Memory B cell (primary cell): ENCODE results near the gene AVPR1B.
"Not testable (repeated sequence)": the region's sequence is repeated elsewhere in the genome, so short reads cannot be mapped to it uniquely, and the experiment has no call there.

Experiments used
- ATAC-seq: fragments of 150-1000 bp; cut with Tn5 transposase; 2 replicates; pipeline ENCODE4 v1.10.0; 2021; ENCODE audit warnings: low read depth, mild to moderate bottlenecking, moderate library complexity
- DNase-seq, 2 donors: peaks; one replicate each; pipeline ENCODE4 v3.0.0; 2022; ENCODE audit warnings: low spot score in 2 of 2
- H3K27ac Mint-ChIP-seq: one replicate; pipeline ENCODE4 v1.8.0; 2022; ENCODE audit warnings: mild to moderate bottlenecking, moderate library complexity, mixed read lengths
- H3K27me3 Mint-ChIP-seq: one replicate; pipeline ENCODE4 v1.8.0; 2022; ENCODE audit warnings: mixed read lengths
- H3K36me3 Mint-ChIP-seq: one replicate; pipeline ENCODE4 v1.8.0; 2022; ENCODE audit warnings: mild to moderate bottlenecking, mixed read lengths
- H3K4me1 Mint-ChIP-seq: one replicate; pipeline ENCODE4 v1.8.0; 2022; ENCODE audit warnings: mixed read lengths
- H3K4me3 Mint-ChIP-seq: one replicate; pipeline ENCODE4 v1.8.0; 2022; ENCODE audit warnings: mild to moderate bottlenecking, moderate library complexity, mixed read lengths
- H3K9me3 Mint-ChIP-seq: one replicate; pipeline ENCODE4 v1.8.0; 2022; ENCODE audit warnings: mixed read lengths

Gene AVPR1B

DNA sequence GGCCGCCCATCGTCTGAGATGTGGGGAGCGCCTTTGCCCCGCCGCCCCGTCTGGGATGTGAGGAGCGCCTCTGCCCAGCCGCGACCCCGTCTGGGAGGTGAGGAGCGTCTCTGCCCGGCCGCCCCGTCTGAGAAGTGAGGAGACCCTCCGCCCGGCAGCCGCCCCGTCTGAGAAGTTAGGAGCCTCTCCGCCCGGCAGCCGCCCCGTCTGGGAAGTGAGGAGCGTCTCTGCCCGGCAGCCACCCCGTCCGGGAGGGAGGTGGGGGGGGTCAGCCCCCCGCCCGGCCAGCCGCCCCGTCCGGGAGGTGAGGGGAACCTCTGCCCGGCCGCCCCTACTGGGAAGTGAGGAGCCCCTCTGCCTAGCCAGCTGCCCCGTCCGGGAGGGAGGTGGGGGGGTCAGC lies 53.2 kb downstream of the AVPR1B start:
- not testable (repeated sequence) for H3K27ac Mint-ChIP-seq, H3K9me3 Mint-ChIP-seq, ATAC-seq, H3K27me3 Mint-ChIP-seq, H3K4me3 Mint-ChIP-seq, DNase-seq
- Mint-ChIP-seq H3K4me1 (peaks cover 42% of the 10 kb centered on the region), H3K36me3 (peaks cover 24% of the 10 kb centered on the region)

GRCh38 chr1:206062464-206062863 lies 54.7 kb downstream of the AVPR1B start:
- peaks cover 2% of the 10 kb centered on the region for H3K9me3 Mint-ChIP-seq
- H3K27ac Mint-ChIP-seq, result peak overlapping the region; percentile 56
- DNase-seq, result no peak
- ATAC-seq, result no peak
- peaks cover 44% of the 10 kb centered on the region for H3K4me1 Mint-ChIP-seq
- H3K4me3 Mint-ChIP-seq, result no peak overlapping the region
- no peaks in the 10 kb centered on the region for H3K27me3 Mint-ChIP-seq
- H3K36me3 Mint-ChIP-seq, result peaks cover 28% of the 10 kb centered on the region

DNA sequence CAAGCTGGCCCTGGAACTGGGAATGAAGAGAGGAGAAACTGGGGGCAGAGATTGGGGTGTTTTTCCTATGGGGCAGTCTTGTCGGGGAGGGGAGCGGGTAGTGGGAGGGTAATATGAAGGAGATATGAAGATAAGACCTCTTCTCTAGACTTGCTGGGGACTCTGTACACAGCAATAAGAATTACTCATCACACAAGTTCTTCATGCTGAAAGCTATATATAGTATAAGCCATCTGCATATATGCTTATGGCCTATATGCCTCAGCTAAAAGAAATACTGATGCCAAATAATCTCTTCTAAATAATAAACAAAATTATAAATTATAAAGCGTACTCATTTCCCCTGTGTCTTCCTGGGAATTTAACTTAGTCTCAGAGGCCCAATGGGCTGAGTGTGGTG lies 56.3 kb downstream of the AVPR1B start:
- DNase-seq, result no peak
- Mint-ChIP-seq H3K27ac (peak overlapping the region; percentile 86), H3K36me3 (peaks cover 33% of the 10 kb centered on the region), H3K27me3 (no peaks in the 10 kb centered on the region), H3K4me3 (no peak overlapping the region), H3K9me3 (peaks cover 2% of the 10 kb centered on the region), H3K4me1 (peaks cover 36% of the 10 kb centered on the region)
- ATAC-seq, result no peak
